Stimulated activated CD4-positive, alpha-beta T cell treated with anti-CD3 and anti-CD28 coated beads, Interleukin-1b, Interleukin-23, amount 100 ng/mL, for 48 hours (primary cell): Measurements from ENCODE around the gene UBE2J2.

Experiments
- DNase-seq: peaks from one replicate; pipeline ENCODE4 v3.0.0-alpha.2; 2020

The UBE2J2 gene

DNA sequence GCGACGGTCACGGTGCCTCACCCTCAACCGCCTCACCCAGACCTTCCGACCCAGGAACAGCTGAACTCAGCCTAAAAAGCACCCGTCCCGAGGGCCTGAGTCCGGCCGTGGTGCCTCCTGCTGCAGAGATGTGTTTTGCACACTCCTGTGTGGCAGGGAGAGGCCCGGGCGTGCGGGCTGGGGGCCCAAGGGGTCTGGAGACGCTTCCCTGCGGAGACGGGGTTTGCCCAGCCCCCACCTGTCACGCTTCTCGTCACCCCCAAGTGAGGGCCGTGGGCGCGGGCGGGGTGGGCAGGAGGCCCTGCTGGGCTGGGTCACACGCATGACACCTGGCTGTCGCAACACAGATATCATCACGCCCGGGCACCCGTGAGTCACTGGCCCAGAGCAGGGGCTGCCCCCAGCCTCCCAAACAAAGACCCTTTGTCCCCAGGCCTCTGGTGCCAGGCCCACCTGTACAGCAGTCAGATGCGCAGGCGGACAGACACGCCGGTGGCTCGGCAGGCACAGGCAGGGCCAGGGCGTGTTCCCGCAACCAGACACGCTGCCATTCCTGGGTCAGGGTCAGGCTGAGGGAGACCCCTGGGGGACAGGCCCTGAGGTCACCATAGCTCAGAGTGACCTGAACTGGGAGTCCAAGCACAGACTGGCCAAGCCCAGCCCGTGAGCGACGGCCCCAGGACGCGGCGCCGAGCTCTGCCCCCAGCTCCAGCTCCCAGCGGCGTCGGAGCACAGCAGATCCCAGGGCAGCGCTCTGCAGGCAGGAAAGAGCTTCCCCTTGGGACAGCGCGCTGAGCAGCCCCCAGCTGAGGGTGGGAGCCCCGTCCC, 35.6 kb downstream of the UBE2J2 start:
- no peak for DNase-seq

DNA sequence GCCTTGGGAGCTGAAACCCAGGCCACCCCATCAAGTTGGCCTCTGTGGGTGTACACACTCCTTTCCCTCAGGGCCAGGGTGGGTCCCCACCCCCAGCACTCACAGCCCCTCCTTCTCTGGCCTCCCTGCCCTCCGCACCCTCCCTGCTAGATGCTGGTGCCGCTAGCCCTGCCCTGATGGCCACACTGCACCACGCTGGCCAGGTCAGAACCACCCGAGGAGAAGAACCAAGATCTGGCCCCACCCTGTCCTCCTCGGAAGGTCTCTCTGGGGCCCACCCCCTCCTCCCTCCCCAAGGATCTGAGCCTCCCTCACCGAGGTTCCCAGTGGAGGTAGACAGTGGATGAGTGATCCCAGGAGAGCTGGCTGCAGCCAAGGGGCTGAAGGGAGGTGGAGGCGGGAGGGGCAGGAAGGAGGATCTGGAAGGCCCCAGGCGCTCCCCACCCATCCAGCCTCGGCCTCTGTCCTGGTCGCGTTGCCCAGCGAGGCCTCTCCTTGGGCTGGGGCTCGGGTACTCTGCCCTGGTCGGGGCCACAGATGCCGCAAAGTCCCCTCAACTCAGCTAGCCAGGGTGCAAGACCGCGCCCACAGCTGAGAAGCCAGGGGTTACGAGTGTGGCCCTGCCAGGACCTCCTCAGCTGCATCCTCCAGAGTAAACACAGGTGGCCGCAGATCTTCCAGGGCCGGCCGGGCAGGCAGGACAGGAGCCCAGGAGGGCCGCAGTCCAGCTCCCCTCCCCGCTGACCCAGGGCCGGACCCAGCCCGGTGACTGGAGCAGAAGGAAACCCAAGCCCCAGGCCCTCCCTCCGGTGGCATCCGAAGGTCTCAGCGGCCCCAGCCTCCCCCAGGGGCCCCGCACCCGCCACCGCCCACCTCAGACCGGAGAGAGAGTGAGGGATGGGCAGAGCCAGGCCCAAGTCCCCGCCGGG, 36.4 kb downstream of the UBE2J2 start:
- no peak for DNase-seq

DNA sequence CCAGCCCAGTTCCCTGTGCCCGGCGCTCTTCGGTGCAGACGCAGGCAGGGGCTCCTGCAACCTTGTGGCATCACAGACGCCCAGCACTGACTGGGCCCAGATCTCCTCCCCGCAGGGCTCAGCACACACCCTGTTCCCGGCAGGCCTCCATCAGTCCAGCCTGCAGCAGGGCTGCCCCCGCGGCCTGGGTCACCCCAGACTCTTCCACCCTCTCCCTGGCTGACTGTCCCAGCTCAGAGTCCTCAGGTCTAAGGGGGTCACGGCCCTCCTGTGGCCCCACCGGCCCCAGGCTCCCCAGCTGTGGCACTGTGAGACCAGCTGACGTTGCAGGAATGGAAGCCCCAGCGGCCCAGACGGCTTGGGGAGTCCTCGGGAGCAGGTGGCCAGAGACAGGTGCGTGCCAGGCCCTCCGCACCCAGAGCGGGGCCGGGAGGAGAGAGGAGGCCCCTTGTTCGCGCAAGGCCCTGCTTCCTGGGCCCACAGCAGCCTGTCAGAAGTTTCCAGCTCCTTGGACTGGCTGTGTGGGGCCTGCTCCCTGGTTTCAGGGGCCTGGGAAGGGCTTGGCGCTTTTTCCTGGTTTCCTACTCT, 37.4 kb downstream of the UBE2J2 start:
- no peak for DNase-seq

DNA sequence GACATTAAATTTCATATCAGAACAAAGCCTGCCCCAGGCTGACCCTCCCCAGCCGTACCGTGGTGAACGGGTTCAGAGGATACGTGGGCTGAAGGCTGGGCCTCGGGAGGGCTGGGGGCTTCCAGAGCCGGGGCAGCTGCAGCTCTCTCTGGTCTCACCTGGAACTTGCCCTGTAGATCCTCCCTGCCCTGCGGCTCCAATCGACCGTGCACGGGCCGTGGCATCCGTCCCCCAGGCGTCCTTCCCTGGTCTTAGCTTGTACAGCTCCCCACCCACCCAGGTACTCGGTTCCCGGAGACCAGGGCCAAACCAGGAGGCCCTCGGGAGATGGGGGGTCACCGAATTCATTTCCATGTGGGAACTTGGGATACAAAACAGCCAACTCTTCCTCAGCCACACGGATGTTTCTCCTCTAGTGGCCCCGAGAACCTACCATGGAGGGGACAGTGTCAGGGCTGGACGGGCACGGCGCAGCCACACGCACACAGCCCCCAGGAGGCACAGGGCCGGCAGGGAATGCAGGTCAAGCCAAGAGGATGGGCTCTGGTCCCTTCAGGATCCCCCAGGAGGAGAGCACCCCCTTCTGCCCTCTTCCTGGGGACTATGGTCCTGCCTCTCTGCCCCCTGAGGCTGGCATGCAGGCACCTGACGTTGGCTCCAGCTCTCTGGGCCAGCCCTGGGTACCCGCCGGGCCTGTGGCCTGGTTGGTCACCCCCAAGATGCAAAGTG, 38.5 kb downstream of the UBE2J2 start:
- no peak for DNase-seq

DNA sequence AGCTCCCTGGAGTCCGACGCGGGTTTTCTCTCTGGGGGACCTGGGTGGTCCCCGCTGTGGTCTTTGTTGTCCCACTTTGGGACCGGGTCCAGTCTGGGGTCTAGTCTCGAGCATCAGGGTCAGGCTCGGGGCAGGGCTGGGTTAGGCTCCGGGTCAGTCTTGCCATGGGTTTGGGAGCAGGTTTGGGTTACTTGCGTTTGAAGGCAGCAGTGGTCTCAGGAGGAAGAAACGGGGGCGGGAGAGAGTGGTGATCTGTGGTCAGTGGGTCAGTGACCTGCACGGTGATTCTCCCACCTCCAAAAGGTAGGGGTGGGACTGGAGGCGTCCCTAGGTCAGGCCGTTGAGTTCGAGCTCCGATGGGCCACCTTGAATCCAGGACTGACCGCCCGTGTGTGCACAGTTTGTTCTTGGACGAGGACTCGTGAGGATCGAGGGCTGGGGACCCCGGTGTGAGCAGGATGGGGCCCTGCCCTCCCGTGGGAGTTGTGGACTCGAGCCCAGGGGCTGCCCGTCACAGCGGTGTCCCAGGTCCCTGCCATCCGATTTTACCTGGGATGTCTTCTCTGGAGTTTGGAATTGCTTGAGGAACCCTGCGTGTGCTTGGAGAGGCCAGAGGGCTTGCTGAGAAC, 39.4 kb downstream of the UBE2J2 start:
- no peak for DNase-seq

DNA sequence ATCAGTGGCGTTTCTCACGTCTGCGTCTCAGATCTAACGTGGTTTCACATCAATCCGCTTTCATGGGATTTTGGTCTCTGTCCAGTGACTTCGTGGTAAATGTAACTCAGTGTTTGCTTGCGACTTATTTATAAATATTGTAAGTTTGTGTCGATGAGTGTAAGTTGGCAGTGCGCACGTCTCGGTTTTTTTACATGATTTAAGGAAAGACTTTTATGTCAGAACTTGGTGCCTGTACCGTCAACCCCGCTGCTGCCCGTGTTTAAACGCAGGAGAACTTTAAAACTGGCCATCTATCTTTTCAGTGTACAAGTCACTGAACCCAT, 40.1 kb downstream of the UBE2J2 start:
- no peak for DNase-seq

DNA sequence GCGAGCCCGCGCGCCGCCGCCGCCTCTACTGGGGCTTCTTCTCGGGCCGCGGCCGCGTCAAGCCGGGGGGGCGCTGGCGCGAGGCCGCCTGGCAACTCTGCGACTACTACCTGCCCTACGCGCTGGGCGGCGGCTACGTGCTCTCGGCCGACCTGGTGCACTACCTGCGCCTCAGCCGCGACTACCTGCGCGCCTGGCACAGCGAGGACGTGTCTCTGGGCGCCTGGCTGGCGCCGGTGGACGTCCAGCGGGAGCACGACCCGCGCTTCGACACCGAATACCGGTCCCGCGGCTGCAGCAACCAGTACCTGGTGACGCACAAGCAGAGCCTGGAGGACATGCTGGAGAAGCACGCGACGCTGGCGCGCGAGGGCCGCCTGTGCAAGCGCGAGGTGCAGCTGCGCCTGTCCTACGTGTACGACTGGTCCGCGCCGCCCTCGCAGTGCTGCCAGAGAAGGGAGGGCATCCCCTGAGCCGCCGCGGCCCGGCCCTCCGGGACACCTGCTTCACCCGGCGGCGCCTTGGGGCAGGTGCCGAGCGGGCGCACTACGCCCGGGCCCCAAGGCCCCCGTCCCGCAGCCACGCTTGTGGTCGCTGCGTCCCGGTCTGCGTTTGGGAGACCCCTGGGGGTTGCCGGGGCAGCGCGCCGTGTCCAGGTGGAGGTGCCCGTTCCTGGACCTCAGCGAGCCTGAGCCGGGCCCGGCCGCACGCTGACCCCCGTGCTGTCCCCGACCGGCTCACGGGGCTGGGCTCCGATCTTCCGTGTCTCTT, 40.7 kb downstream of the UBE2J2 start:
- no peak for DNase-seq

DNA sequence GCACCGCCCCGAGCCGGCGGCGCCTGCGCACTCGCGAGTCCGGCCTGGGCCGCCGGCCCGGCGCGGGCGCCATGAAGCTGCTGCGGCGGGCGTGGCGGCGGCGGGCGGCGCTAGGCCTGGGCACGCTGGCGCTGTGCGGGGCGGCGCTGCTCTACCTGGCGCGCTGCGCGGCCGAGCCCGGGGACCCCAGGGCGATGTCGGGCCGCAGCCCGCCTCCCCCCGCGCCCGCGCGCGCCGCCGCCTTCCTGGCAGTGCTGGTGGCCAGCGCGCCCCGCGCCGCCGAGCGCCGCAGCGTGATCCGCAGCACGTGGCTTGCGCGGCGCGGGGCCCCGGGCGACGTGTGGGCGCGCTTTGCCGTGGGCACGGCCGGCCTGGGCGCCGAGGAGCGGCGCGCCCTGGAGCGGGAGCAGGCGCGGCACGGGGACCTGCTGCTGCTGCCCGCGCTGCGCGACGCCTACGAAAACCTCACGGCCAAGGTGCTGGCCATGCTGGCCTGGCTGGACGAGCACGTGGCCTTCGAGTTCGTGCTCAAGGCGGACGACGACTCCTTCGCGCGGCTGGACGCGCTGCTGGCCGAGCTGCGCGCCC, 41.4 kb downstream of the UBE2J2 start, which contains the start of gene B3GALT6:
Gene B3GALT6, plus strand, starts transcription at position 30 of the 588 bp plus-strand sequence. Its CDS starts 42 bp downstream, at position 72.
- DNase-seq = no peak

DNA sequence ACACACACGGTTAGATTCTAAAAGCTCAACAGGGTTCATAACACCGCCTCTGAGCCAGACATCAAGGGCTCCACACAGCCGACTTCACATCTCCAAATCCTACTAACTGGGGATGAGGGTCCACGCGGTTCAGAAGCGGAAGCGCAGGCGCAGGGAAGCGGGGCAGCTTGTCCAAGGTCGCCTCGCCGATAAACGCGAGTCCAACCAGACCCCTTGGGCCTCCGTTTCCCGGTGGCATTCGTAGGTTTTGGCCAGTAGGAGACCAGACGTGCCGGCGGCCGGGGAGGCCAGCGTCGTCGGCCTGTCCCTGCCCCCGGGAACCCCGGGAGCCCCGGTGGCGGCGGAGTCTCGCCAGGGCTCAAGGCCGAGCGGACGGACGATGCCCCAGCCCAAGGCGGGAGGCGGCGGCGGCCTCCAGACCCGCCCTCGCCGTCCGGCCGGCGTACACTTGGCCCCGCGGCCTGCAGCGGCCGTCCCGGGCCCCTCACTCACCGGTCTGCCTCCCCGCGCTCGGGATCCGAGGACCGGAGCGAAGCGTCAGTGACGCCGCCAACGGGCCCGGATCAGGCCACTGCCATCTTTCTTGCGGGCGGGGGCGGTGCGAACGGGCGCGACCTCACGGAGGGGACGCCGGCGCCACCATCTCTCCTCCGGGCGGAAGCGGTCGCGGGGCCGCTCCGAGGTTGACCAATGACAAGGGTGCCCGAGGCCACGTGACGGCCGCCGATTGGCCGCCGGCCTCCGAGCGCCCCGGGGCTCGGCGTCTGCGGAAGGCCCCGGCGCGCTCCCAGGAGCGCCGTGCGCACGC, 42.0 kb downstream of the UBE2J2 start, which contains the start of gene SDF4:
Gene SDF4, minus strand, starts transcription at position 602 of the 808 bp plus-strand sequence. CDS start 3,229 bp downstream, outside the sequence.
- DNase-seq = peak; percentile 97

DNA sequence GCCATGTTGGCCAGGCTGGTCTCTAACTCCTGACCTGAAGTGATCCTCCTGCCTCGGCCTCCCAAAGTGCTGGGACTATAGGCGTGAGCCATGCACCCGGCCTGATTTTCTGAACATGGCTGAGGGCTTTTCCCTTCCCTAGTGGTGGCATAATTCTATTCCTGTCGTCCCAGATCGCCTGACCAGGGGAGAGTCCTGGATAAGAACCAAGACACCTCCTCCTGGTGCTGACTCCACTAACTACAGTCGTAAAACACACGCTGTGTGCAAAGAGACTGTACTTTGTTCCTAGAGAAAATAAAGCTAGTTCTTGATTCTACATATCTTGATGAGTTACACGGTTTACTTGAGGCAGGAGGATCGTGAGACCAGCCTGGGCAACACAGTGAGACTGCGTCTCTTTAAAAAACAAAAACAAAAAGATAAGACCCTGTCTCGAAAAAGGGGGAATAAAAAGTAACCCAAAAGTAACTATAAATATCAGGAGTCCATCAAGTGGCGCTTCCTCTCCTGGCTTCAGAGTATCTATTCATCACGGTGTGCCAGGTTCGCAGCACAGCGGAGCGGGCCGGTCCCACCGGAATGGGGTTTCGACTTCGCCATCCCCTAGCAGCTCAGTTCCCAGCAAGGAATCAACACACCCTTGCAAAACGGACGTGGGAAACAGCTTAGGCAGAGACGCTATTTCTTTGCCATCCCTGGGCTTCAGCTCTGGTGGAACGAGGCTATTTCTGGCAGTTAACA, 42.8 kb downstream of the UBE2J2 start:
- no peak for DNase-seq

DNA sequence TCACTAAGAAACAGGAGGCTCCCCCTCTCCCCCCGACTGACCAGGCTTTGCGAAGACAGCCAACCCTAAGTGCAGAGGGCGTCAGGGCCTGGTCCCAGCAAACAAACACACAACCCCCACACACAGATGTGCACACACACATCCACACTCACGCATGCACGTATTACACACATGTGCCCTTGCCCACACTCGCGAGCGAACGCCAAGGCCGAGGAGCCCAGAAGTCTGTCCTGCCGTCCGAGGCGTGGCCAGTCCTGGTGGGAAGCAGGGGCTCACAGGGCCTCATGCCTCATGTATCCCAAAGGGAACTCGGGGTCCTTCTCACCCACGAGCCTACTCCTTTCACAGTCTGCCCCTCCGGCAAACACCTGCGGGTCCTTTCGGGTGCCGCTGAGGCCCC, 43.9 kb downstream of the UBE2J2 start:
- DNase-seq = no peak

DNA sequence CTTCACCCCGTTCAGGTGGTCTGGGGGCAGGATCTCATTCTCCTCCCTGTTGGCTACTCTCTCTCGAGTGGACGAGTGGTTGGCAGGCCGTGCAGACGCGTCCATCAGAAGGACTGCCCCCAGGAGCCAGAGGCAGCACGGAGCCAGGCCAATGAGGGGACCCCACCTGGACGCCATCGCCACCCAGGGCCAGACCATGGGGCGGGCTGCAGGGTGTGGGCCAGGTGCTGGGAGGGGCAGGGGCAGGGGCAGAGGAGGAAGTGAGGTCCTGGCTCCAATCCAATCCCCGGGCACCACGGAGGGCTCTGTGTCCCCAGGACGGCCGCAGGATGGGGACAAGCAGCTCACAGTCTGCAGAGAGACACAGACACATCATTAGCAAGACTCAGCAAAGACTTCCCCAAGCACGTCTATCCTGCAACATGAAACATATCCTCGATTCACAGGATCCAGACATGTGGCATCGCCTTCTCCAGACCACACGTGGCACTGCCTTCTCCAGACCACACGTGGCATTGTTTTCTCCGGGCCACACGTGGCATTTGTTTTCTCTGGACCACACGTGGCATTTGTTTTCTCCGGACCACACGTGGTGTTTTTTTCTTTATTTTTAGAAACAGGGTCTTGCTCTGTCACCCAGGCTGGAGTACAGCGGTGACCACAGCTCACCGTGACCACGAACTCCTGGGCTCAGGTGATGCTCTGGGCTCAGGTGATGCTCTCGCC, 44.9 kb downstream of the UBE2J2 start:
- DNase-seq = no peak

DNA sequence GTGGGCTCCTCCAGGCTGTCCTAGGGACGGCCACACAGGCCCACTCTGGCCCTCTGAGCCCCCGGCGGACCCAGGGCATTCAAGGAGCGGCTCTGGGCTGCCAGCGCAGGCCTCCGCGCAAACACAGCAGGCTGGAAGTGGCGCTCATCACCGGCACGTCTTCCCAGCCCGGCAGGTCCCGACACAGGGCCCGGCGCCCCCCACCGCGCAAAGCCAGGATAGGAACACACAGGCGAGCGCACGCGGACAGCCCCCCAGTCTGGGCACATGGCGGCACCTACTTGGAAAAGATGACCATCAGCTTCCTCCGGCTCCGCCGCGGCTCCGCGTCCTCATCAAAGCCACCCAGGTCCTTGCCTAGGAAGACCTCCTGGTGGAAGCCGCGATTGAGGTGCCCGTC, 45.5 kb downstream of the UBE2J2 start:
- DNase-seq = no peak

DNA sequence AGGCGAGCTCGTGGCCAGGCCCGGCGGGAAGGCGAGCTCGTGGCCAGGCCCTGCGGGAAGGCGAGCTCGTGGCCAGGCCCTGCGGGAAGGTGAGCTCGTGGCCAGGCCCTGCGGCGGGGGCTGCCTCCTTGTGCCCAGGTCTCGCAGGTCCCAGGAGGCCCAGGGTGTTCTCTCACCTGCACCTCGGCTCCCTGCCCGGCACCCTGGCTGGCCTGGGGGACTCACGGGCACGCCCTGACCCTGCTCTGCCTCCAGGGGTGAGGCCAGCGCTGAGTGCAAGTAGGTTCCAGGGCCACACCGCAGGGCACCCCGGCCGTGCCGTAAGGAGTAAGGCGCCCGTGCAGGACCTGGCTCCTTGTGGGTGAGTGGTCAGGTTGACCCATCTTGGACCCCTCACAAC, 46.3 kb downstream of the UBE2J2 start:
- no peak for DNase-seq

DNA sequence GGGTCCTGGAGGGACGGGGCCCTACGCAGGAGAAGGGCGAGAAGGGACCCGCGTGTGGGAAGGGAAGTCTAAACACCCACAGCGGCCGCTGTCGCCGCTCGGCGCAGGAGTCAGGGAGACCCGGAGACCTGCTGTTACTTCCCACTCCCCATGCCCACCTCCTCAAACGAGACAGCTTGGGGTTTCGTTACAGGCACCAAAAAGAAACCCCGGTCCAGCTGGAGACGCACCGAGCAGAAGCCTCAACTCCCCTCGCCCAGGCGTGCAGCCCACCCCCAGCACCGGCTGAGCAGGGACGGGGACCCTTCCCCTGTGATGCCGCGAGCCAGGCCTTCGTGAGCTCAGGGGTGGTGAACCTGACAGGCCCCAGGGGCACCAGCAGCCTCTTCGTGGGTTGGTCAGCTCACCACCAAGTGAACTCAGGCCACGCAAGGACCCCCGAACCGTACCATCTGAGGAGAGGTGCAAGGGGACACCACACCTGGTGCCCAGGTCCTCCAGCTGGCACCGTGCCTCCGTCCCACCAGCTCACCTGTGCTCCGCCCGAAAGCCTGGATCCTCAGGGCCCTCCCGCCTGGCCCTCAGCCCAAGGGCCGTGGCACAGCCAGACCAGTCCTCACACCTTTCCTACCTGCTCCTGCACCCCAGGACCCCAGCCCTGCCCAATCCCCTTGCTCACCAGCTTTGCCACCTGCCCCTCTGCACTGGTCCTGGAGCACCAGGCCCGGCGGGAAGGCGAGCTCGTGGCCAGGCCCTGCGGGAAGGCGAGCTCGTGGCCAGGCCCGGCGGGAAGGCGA, 46.9 kb downstream of the UBE2J2 start:
- no peak for DNase-seq

DNA sequence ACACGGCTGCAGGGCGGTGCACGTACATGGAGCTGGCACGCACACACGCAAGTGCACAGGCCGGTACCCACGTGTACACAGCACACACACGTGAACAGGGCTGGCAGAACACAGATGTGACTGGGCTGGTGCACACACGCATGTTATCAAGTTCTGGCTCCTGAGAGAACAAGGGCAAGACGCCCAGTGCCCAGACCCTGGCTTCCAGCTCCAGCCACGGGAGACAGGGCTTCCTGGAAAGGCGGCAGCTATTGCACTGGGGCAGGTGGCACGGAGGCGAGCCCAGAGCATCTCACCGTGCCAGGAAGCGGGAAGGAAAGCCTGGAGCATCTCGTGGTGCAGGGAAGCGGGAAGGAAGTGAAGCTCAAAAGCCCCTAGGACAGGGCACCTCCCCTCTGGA, 47.7 kb downstream of the UBE2J2 start:
- DNase-seq = no peak

DNA sequence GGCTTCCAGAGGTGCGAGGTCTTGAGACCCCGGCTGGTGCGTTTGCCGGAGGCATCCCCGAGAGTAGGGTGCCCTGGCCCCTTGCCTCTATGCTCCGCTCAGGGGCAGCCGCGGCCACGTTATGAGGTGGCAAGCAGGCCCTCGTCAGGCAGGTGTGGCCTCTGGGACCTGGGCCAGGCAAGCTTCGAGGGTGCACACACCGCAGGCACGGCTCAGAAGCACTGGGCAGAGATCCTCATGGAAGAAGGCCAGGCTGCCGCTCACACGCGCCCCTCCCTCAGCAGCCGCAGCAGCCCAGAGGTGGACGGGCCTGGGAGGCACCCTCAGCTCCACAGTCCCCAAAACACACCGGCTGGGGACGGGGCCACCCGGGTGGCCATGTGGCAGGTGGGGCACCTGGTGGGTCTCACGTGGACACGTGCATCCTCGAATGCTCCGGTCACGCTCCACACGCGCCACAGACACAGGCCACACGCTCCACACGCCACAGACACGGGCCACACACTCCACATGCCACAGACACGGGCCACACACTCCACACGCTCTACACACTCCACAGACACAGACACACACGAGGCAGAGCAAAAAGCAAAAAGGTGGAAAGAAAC, 48.3 kb downstream of the UBE2J2 start:
- no peak for DNase-seq
